Superior temporal gyrus (tissue), 1 donor: Measurements from ENCODE around the gene MBP.
"Not testable (repeated sequence)": the region's sequence is repeated elsewhere in the genome, so short reads cannot be mapped to it uniquely, and the experiment has no call there.

Experiments used
- DNase-seq: peaks from one replicate; pipeline ENCODE4 v3.0.0-alpha.2; 2016; ENCODE audit errors: extremely low spot score

Gene MBP

DNA sequence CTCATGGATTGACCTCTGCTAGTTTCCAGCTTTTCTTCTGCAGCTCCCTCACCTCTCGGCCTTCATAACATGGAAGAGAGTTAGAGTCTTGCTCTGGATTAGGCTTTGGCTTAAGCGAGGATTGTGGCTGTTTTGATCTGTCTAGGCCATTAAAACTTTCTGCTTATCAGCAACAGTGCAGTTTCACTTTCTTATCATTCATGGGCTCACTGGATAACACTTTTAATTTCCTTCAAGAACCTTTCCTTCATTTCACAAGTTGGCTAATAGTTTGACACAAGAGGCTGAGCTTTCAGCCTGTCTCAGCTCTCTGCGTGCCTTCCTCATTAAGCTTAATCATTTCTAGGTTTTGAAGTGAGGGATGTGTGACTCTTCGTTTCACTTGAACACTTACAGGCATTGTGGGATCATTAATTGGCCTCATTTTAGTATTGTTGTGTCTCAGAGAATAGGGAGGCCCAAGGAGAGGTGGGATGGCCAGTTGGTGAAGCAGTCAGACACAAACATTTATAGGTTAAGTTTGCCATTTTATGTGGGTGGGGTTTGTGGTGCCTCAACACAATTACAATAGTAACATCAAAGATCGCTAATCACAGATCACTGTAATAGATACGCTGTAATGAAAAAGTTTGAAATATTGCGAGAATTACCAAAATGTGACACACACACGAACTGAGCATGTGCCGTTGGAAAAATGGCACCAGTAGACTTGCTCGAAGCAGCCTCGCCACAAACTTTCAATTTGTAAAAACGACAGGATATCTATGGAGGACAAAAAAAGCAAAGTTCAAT lies 180.9 kb downstream of the MBP start:
- DNase-seq, result no peak

DNA sequence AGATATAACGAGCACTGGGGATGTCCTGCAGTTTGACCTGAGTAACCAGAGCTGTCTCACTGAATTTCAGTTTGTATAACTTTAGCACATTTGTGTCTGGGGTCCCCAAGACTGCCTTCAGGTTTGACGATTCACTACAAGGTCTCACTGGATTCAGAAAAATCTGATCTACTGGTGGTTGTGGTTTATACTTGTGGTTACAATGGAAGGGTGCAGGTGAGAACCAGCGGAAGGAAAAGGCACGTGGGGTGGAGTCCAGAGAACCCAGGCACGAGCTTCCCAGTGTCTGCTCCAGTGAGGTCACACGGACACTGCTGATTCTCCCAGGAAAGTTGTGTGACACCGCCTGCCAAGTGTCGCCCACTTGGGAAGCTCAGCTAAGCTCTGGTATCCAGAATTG lies 184.2 kb downstream of the MBP start:
- DNase-seq, result no peak

DNA sequence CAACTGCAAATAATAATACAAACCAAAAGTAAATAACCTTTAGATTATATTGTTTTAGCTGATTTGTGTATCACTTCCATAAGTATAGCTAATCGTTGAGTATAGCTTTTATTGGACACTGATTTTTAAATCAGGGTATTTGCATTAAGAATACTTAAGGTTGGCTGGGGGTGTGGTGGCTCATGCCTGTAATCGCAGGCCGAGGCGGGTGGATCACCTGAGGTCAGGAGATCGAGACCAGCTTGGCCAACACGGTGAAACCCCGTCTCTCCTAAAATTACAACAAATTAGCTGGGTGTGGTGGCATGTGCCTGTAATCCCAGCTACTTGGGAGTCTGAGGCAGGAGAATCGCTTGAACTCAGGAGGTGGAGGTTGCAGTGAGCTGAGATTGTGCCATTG lies 188.2 kb downstream of the MBP start:
- not testable (repeated sequence) for DNase-seq

DNA sequence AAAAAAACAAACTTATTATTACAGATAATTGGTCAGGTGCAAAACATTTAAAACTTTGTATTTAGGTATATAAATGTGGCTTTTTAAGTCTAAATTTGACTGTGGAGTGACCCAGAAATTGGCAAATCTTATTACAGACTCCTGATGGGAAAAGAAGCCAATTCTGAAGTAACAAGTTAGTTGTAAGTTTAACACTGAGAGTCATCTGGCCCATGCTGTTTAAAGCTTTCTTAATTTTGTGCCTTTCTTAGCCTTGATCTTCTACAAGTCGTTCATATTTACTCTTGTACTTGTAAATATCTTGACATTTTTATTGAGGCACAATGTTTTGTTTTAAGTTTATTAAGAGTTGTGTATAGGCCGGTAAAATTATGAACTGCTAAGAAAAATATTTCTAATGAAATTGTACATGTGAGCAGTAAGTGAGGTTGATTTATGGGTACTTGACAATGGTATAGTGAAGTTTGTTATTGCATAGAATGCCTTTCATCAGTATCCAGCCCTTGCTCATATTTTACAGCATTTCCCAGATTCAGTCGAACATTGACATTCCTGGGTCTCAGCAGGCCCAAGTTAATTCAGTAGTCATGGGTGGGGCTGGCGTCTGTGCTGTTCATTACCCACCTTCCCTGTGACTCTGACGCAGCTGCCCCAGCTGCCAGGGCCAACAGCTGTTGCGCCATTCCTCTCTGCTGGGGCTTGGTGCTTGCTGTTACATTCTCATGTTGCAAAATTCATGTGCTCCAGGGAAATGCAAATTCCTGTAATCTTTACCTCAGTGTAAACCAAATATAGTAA lies 188.8 kb downstream of the MBP start:
- DNase-seq, result no peak

DNA sequence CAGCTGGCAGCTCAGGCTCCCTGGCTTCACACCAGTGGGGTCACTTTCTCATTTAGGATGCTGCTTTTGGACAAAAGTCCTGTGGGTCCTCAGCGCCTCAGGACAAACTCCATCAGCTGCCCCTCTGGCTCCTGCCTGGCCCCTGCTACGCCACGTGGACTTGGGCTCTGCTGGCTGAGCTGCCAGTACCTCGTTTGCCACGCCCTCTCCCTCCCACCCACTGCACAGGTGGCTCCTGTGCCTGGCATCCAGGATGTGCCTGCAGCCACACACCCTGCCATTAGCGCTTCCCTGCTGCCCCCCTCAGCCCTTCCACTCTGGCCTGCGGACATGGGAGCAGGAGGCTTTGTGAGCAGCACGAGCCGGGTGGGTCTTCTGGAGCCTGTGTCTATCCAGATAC lies 191.3 kb downstream of the MBP start:
- DNase-seq, result no peak

DNA sequence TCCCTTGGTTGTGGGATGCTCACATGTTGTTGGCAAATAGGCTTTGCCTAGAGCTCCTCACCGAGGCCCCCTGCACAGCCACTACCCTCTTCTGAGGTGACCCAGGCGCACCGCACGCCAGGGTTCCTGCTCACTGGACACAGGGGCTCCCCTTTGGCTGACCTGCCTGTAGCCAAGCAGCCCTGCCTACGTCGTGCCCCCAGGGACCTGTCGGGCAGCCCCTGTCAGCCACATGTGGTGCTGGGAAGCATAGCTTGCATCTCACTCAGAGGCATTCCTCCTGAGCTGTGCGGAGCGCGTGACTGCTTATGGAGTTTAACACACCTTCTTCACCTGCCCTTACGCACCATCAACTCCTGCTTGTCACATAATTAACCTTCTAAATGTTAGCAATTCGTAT lies 194.0 kb downstream of the MBP start:
- DNase-seq, result no peak

DNA sequence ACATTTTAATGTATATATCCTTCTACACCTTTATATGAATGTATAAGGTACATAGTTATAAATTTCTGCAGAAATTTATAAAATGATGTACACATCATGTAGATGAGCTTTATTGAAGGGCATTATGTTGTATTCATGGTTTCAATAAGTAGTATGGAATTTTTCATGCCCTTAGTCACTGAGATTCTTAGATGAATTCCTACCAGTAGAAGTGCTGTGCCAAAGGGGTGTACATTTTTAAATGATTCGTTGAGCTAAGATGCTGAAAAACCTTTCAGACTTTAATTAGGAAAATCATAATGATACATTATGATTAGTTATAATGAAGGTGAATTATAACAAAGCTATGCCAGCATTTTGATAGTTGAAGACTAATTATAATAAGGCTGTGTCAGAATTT lies 195.0 kb downstream of the MBP start:
- no peak for DNase-seq

DNA sequence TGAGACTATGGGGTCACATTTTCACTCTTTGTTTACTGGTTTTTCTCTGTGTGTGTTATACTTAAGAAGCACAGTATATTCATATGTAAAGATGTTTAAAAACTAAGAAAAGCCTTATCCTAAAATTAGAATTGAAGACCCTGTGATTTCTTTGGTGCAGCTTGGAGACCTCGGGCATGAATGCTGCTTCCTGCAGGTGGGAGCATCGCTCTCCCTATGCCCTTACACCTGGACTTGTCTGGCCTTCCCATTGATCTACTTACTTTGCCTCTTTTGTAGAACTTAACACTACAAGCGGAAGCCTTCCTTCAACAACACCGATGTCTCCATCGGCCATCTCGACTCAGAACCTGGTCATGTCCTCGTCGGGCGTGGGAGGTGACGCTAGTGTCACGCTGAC lies 195.7 kb downstream of the MBP start:
- no peak for DNase-seq

DNA sequence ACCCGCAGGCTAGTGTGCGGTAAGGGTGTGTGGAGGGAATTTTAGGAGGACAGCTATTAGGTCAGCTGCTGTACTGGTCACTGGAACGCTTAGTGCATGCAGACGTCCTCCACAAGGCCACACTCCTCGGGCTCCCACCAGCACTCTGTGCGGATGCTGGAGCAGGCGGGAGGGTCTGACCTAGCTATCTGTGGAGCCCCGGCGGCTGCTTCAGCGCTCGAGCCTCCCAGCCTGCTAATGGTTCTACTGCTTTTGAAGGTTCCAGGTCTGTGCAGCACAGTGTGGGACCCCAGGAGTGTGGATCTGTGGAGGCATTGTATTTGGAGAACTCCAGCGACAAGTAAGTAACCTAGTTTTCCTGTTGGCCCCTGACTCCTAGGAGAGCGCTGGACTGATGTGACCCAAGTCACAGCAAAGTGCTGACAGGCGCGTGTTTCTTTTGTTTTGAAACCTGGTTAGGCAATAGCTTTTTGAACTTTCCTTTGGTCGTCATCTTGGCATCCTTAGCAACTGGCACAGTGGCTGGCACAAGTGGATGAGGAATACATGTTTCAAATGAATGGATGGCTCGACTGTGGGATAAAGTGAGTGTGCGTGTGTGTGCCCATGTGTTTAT lies 196.8 kb downstream of the MBP start:
- DNase-seq, result no peak

DNA sequence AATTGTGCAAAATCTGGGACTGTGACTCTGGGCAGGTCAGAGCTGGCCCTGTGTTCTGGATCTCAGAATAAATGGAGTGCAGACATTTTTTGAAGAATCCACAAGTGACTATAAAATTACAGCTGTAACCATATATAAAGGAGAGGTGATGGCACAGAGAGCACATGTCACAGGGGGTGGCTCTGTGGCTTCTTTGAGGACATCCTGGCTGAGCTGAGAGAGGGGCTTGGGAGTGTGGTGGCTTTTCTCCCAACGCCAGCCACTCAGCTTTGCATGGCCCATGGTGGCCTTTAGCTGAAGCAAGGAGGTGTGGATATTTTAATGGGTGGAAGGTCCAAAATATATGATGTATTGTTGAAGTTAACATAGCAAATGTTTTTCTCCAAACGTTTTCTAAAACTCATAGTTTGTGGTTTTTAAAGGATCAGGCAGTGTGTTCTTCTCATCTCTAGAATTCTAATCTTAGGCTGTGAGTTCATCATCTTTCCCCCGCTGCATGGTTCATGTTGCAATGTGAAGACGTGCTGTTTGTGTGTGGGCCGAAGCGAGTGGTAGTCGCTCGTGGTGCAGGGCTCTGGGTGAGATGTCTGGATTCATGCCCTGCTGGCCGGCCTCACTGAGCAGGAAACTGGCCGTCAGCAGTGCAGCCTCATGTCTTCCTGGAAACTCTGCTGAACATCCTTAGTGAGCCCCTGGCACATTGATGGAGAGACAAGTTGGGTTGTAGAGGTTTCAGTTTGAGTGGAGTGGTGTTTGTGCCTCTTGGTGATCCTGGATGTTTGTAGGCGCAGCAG lies 200.4 kb downstream of the MBP start:
- no peak for DNase-seq

DNA sequence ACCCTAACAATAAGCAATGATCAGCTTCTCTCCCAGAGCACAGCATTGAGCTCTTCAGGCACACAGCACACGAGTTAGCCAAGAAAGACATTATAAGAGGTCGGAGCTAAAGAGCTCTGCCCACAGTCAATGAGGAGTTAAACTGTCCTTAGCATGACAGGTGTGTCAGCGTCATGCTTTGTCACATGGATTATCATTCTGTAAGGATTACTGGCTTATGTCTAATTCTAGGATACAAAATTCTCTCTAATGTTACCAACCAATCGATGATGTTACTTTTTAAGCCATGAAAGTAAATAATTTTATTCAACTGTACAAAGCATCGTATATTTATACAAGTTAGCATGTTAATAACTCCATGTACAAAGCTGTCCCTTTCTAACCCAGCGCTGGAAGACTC lies 201.4 kb downstream of the MBP start:
- DNase-seq, result no peak
